Neural cell (in vitro differentiated cells): ENCODE data around the gene GJB3.
"Not testable (repeated sequence)": the region's sequence is repeated elsewhere in the genome, so short reads cannot be mapped to it uniquely, and the experiment has no call there.

Source experiments
- EP300 ChIP-seq: fragments of 450-650 bp; conservative IDR thresholded peaks from 2 replicates; pipeline ENCODE4 v1.6.1; 2014; ENCODE audit warnings: antibody characterized with exemption, mild to moderate bottlenecking, moderate library complexity; ENCODE audit not compliant: poor library complexity, severe bottlenecking
- EZH2 ChIP-seq: fragments of 200-600, 300-800 bp; shearing (Covaris generic), sonication (generic); IDR thresholded peaks from 2 replicates; pipeline ENCODE4 v1.6.1; 2014; ENCODE audit warnings: antibody characterized with exemption, low read length, borderline replicate concordance, mild to moderate bottlenecking; ENCODE audit not compliant: insufficient read depth, poor library complexity, severe bottlenecking
- POLR2AphosphoS5 ChIP-seq: IDR thresholded peaks from 2 replicates; pipeline ENCODE4 v1.6.1; 2012
- RAD21 ChIP-seq: fragments of 450-650 bp; conservative IDR thresholded peaks from 2 replicates; pipeline ENCODE4 v1.6.1; 2014; ENCODE audit warnings: antibody characterized with exemption, mild to moderate bottlenecking, moderate library complexity
- TAF1 ChIP-seq: IDR thresholded peaks from 2 replicates; pipeline ENCODE4 v1.6.1; 2012; ENCODE audit warnings: low read depth
- TF ChIP-seq, protein P1 (sequence below): fragments of 450-650 bp; IDR thresholded peaks from 2 replicates; pipeline ENCODE4 v1.5.1; 2014; ENCODE audit warnings: antibody characterized with exemption, mild to moderate bottlenecking, moderate library complexity; ENCODE audit not compliant: poor library complexity, severe bottlenecking

- TF ChIP-seq POLR2AphosphoS5, EP300, RAD21, TAF1, EZH2: not testable (repeated sequence)
- TF ChIP-seq, protein P1, sequence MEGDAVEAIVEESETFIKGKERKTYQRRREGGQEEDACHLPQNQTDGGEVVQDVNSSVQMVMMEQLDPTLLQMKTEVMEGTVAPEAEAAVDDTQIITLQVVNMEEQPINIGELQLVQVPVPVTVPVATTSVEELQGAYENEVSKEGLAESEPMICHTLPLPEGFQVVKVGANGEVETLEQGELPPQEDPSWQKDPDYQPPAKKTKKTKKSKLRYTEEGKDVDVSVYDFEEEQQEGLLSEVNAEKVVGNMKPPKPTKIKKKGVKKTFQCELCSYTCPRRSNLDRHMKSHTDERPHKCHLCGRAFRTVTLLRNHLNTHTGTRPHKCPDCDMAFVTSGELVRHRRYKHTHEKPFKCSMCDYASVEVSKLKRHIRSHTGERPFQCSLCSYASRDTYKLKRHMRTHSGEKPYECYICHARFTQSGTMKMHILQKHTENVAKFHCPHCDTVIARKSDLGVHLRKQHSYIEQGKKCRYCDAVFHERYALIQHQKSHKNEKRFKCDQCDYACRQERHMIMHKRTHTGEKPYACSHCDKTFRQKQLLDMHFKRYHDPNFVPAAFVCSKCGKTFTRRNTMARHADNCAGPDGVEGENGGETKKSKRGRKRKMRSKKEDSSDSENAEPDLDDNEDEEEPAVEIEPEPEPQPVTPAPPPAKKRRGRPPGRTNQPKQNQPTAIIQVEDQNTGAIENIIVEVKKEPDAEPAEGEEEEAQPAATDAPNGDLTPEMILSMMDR, result not testable (repeated sequence)
These were observed 43.8 kb upstream of the GJB3 start for GRCh38 chr1:34737236-34737635.
